Endothelial cell of umbilical vein (primary cell): Measurements from ENCODE around the gene NECTIN2. TPM values are rescaled to one million over a fixed set of nuclear protein-coding genes. Genes with fewer than 3 reads are reported as not detected.
A peak's percentile ranks its signal among the peaks of the same experiment; 100 is the strongest.
"Not testable (repeated sequence)": the region's sequence is repeated elsewhere in the genome, so short reads cannot be mapped to it uniquely, and the experiment has no call there.

ENCODE experiments used
- BruUV-seq: library from RNA; stranded (reverse); fragments of 400-500 nt; replicated peaks from 2 replicates; lab custom pipeline; 2021; lab: Mats Ljungman, UMichigan
- CTCF ChIA-PET: fragments of 300-600, 350-600 bp; sonication (Branson Sonifier 250); formaldehyde crosslinking; loops from one replicate; lab custom pipeline; 2021; ENCODE audit warnings: antibody characterized with exemption, inconsistent platforms; lab: Charles Lee
- POLR2A ChIA-PET: fragments of 300-600, 350-600 bp; sonication (Branson Sonifier 250); formaldehyde crosslinking; loops from one replicate; lab custom pipeline; 2021; ENCODE audit warnings: antibody characterized with exemption, inconsistent platforms; lab: Charles Lee
- DNase-seq: peaks from one replicate; pipeline ENCODE4 v3.0.0-alpha.2; 2011; ENCODE audit warnings: low read depth, low spot score
- FAIRE-seq: peaks from 2 replicates; lab custom pipeline; 2011; peaks lifted over from hg19 to GRCh38; lab: Jason Lieb, UNC
- H2AFZ ChIP-seq: 2 replicates; pipeline ENCODE4 v1.6.0; 2012; ENCODE audit warnings: low read depth, low read length, control low read depth, inconsistent platforms
- H3K27ac ChIP-seq: 2 replicates; pipeline ENCODE4 v1.5.1; 2011; ENCODE audit warnings: low read depth, mild to moderate bottlenecking, control low read depth, low read length, moderate library complexity; ENCODE audit not compliant: insufficient read depth
- H3K27me3 ChIP-seq, 2 experiments: 2 replicates each; pipeline versions ENCODE4 v1.6.0 to v1.6.1; 2011; ENCODE audit warnings: low read length in 2 of 2, mixed read lengths in 1 of 2; ENCODE audit not compliant: control insufficient read depth in 2 of 2, insufficient read depth in 2 of 2
- H3K36me3 ChIP-seq, 2 experiments: 2 replicates in 1 of 2; 3 replicates in 1 of 2; pipeline ENCODE4 v1.5.1; 2011; ENCODE audit warnings: low read length in 2 of 2, mild to moderate bottlenecking in 1 of 2, moderate library complexity in 1 of 2; ENCODE audit not compliant: control insufficient read depth in 2 of 2, insufficient read depth in 2 of 2; ENCODE audit errors: extremely low read depth in 1 of 2
- H3K4me1 ChIP-seq: 3 replicates; pipeline ENCODE4 v1.5.1; 2011; ENCODE audit warnings: mild to moderate bottlenecking, low read length; ENCODE audit not compliant: control insufficient read depth, insufficient read depth; ENCODE audit errors: extremely low read depth
- H3K4me2 ChIP-seq: 2 replicates; pipeline ENCODE4 v1.6.1; 2011; ENCODE audit warnings: low read length, control low read depth, mixed read lengths; ENCODE audit not compliant: insufficient read depth
- H3K4me3 ChIP-seq, 3 experiments: fragments of 200-600 bp in 1 of 3; sonication (generic), shearing (Covaris generic) in 1 of 3; replicated peaks in 1 of 3; 2 replicates each; pipeline ENCODE4 v1.5.1; 2011 to 2016; ENCODE audit warnings: control low read depth in 3 of 3, low read length in 3 of 3, mild to moderate bottlenecking in 2 of 3, inconsistent platforms in 1 of 3, low read depth in 1 of 3, moderate library complexity in 1 of 3; ENCODE audit not compliant: insufficient read depth in 1 of 3
- H3K79me2 ChIP-seq: 2 replicates; pipeline ENCODE4 v1.6.0; 2012; ENCODE audit warnings: low read length, inconsistent platforms; ENCODE audit not compliant: control insufficient read depth, insufficient read depth
- H3K9ac ChIP-seq: replicated peaks from 2 replicates; pipeline ENCODE3; 2011; ENCODE audit warnings: low read length, control low read depth; ENCODE audit not compliant: insufficient read depth; ENCODE audit errors: extremely low read depth
- H3K9me1 ChIP-seq: replicated peaks from 3 replicates; pipeline ENCODE4 v1.6.0; 2011; ENCODE audit warnings: mild to moderate bottlenecking, low read length; ENCODE audit not compliant: control insufficient read depth, insufficient read depth; ENCODE audit errors: extremely low read depth
- H3K9me3 ChIP-seq: replicated peaks from 2 replicates; pipeline ENCODE4 v1.5.1; 2012; ENCODE audit warnings: low read length, inconsistent platforms; ENCODE audit not compliant: control insufficient read depth, insufficient read depth
- H4K20me1 ChIP-seq: replicated peaks from 2 replicates; pipeline ENCODE3; 2011; ENCODE audit warnings: mild to moderate bottlenecking, low read length; ENCODE audit not compliant: control insufficient read depth, insufficient read depth; ENCODE audit errors: extremely low read depth
- EZH2 ChIP-seq: IDR thresholded peaks from 2 replicates; pipeline ENCODE4 v1.6.1; 2012; ENCODE audit warnings: borderline replicate concordance, low read depth, mild to moderate bottlenecking, moderate library complexity, low read length, inconsistent platforms; ENCODE audit not compliant: severe bottlenecking
- FOS ChIP-seq: IDR thresholded peaks from 2 replicates; pipeline ENCODE4 v1.6.1; 2011; ENCODE audit warnings: mild to moderate bottlenecking, low read length, moderate library complexity, borderline replicate concordance; ENCODE audit not compliant: insufficient read depth
- GATA2 ChIP-seq: IDR thresholded peaks from 2 replicates; pipeline ENCODE4 v1.7.0; 2011; ENCODE audit warnings: low read depth, mild to moderate bottlenecking, moderate library complexity, mixed read lengths, low read length; ENCODE audit not compliant: insufficient read length, insufficient read depth
- JUN ChIP-seq: IDR thresholded peaks from 2 replicates; pipeline ENCODE4 v1.6.1; 2011; ENCODE audit warnings: borderline replicate concordance, low read depth; ENCODE audit not compliant: insufficient read length, insufficient read depth
- MYC ChIP-seq: IDR thresholded peaks from one replicate; pipeline ENCODE4 v1.6.1; 2011; ENCODE audit warnings: mild to moderate bottlenecking, low read depth, low read length
- POLR2AphosphoS5 ChIP-seq: IDR thresholded peaks from 2 replicates; pipeline ENCODE4 v1.6.1; 2012; ENCODE audit warnings: low read depth, mild to moderate bottlenecking, control low read depth, low read length, moderate library complexity; ENCODE audit not compliant: insufficient read depth
- dilution Hi-C: fragments of 300-500 bp; cut with MboI; formaldehyde crosslinking; loops from one replicate; pipeline ENCODE4 v1.15.0; 2019; ENCODE audit warnings: low sequenced_read_pairs; ENCODE audit not compliant: extremely low pct_ligation_motif_present
- intact Hi-C: fragments of 100-400 bp; cut with micrococcal nuclease; formaldehyde crosslinking; loops from one replicate; pipeline ENCODE4 v1.10.0; 2022
- polyA plus RNA-seq, 4 experiments: library from polyadenylated mRNA; depleted of rRNA in 3 of 4; stranded (reverse) in 3 of 4; unstranded in 1 of 4; fragments of >200 nt; gene quantifications; 2 replicates each; pipeline versions ENCODE4 v1.2.1 to v1.2.3, GENCODE V29; 2011 to 2012; ENCODE audit warnings: missing spikeins in 1 of 4
- total RNA-seq: library from RNA; stranded (reverse); gene quantifications from 2 replicates; pipeline ENCODE4 v1.2.3, GENCODE V29; 2021
- TF ChIP-seq, protein P1 (sequence below), 2 donors: IDR thresholded peaks; 1 replicate in 1 of 2; 2 replicates in 1 of 2; pipeline ENCODE4 v1.5.1; 2011; ENCODE audit warnings: low read length in 2 of 2, mild to moderate bottlenecking in 2 of 2, moderate library complexity in 2 of 2, control low read depth in 1 of 2, inconsistent platforms in 1 of 2, low read depth in 1 of 2; ENCODE audit not compliant: insufficient read depth in 1 of 2; ENCODE audit errors: extremely low read depth in 1 of 2

The NECTIN2 gene
- total and polyA plus RNA-seq, 2 donors (not counting 3 experiments of a cell fraction or from before 2014, with no cell fraction given): 211 to 238 TPM

DNA sequence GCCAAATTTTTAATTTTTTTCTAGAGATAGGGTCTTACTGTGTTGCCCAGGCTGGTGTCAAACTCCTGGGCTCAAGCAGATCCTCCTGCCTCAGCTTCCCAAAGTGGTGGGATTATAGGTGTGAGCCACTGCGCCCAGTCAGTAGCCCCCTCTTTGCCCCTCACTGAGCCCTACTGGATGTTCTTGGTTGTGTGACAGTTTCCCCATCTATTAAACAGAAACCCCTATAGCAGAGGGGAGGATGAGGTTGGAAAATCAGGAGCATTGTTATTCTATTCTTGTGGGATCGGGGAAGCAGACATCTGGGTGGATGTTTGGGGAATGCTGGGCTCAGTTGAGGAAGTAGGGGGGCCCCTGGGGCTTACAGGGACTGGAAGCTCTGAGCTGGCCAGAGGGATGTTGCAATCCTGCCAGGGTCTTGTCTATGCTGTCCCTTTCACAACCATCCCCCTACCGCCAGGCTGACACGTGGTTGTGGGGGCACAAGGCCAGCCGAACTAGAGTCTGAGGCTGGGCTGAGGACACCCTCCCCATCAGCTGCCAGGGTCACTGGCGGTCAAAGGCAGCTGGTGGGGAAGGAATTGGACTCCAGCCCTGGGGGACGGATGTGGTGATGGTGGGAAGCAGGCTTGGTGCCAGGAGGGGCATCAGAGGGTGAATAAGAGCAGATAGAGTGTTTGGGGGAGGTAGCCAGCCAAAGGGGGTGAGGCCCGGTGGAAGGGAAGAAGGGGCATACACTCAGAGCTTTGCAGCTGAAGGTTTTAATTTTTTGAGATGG, 79.2 kb downstream of the NECTIN2 start:
- Histone ChIP-seq H3K27me3 (peaks cover 0 to 2% of the 10 kb centered on the region in 2 experiments), H4K20me1 (no peaks in the 10 kb centered on the region), H3K4me1 (peaks cover 3% of the 10 kb centered on the region), H2AFZ (no peak overlapping the region), H3K36me3 (no peaks in the 10 kb centered on the region), H3K4me3 (no peak overlapping the region), H3K27ac (no peak overlapping the region), H3K9me3 (no peaks in the 10 kb centered on the region), H3K79me2 (no peaks in the 10 kb centered on the region), H3K9me1 (no peaks in the 10 kb centered on the region), H3K9ac (no peak overlapping the region), H3K4me2 (no peak overlapping the region)
- no peak for FAIRE-seq
- dilution Hi-C loops: no loop called here
- ChIA-PET POLR2A (no interaction called here), CTCF (no interaction called here)
- intact Hi-C loops: no loop called here
- TF ChIP-seq, protein P1, sequence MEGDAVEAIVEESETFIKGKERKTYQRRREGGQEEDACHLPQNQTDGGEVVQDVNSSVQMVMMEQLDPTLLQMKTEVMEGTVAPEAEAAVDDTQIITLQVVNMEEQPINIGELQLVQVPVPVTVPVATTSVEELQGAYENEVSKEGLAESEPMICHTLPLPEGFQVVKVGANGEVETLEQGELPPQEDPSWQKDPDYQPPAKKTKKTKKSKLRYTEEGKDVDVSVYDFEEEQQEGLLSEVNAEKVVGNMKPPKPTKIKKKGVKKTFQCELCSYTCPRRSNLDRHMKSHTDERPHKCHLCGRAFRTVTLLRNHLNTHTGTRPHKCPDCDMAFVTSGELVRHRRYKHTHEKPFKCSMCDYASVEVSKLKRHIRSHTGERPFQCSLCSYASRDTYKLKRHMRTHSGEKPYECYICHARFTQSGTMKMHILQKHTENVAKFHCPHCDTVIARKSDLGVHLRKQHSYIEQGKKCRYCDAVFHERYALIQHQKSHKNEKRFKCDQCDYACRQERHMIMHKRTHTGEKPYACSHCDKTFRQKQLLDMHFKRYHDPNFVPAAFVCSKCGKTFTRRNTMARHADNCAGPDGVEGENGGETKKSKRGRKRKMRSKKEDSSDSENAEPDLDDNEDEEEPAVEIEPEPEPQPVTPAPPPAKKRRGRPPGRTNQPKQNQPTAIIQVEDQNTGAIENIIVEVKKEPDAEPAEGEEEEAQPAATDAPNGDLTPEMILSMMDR (IDR thresholded peaks at IDR 0.05; ENCODE audit: extremely low read depth in 1 of 2, insufficient read depth in 1 of 2, low read depth in 1 of 2, low read length in 2 of 2): no peak
- TF ChIP-seq JUN (no peak), POLR2AphosphoS5 (no peak), EZH2 (no peak), MYC (no peak), FOS (no peak), GATA2 (no peak)
- DNase-seq: no peak
- BruUV-seq: no TSS peak

DNA sequence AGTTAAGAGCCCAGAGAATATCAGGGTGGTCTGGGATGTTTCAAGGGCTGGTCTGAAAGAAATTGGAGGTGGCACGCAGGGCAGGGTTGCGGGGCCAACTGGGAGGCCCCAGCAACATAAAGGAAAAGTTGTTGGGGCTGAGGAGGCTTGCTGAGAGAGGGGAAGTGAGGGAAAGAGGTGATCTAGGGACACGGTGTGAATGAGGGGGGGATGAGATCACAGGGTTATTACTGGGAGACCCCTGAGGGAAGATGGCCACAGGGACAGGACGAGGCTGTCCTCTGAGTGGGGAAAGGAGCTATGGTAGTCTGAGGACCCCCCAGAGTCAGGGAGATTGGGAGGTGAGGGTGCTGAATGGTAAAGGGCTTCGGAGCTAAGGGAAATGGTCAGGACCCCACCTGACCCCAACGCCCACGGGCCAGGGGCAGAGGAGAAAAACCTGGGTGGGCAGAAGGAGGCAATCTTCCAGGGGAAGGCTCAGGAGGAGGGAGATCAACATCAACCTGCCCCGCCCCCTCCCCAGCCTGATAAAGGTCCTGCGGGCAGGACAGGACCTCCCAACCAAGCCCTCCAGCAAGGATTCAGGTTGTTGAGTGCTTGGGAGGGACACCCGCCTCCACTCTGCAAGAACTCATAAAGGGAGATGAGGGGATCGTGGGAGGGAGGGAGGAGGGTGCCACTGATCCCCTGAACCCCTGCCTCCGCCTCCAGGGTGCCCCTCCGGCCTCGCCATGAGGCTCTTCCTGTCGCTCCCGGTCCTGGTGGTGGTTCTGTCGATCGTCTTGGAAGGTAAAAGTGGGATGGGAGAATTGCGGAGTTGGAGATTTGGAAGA, 80.4 kb downstream of the NECTIN2 start:
- BruUV-seq, H3K27me3 ChIP-seq, H3K9ac ChIP-seq, H3K4me1 ChIP-seq, H3K9me3 ChIP-seq, POLR2A ChIA-PET, H3K9me1 ChIP-seq, H4K20me1 ChIP-seq, H3K79me2 ChIP-seq, H3K36me3 ChIP-seq, H3K27ac ChIP-seq, dilution Hi-C loops, DNase-seq, CTCF ChIA-PET: not testable (repeated sequence)
- intact Hi-C loops: loop anchor here (2.0 kb wide), 1 partner anchor 28 kb away; the partner anchor contains the start of gene CLPTM1
- peak overlapping the region; percentile 73 for H3K4me2 ChIP-seq
- FAIRE-seq: peak; percentile 15
- H3K4me3 ChIP-seq: peak overlapping the region in 1 of 3 experiments; percentile 3
- peak overlapping the region; percentile 74 for H2AFZ ChIP-seq
